Ammon's horn (tissue), 1 donor: ENCODE data around the gene MAP2K2.
"Not testable (repeated sequence)": the region's sequence is repeated elsewhere in the genome, so short reads cannot be mapped to it uniquely, and the experiment has no call there.

Source experiments
- DNase-seq: peaks from one replicate; pipeline ENCODE4 v3.0.0-alpha.2; 2016; ENCODE audit warnings: low spot score

The MAP2K2 gene

GRCh38 chr19:4123615-4124568 lies at the start of gene MAP2K2:
TSS of gene MAP2K2 (minus strand) at chr19:4124122. CDS start at chr19:4123875, 247 bp downstream.
- DNase-seq, result peak; percentile 97

DNA sequence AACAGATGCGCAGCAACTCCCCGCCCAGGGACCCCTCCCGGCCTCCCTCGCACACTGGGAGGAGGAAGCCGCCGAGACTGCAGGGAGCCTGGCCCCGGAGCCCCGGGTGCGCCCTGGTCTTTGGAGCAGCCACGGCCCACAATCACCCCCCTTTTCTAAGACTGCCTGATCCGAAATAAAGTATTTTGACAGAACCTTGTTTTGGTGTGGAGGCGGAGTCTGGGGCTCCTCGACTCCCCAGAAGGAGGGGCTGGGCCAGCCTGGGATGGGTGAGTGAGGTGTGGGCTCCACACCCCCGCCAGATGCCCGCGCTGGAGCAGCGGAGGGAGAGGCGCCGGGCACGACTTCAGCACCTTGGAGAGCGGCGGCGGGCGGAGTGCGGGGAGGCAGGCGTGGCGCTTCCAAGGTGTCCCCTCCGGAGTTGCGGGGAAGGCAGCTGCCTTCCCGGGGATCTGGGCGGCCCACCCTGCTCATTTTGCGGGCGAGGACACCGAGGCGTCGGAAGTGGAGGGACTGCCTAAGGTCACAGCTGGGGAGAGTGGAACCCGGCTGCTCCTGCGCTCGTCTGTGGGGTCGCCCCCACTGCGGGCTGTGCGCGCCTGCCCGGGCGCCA lies 49.0 kb upstream of the MAP2K2 start:
- no peak for DNase-seq

GRCh38 chr19:4171676-4172075 lies 47.8 kb upstream of the MAP2K2 start:
- DNase-seq, result no peak

- no peak for DNase-seq
These were observed 40.3 kb upstream of the MAP2K2 start for GRCh38 chr19:4164262-4164661.

DNA sequence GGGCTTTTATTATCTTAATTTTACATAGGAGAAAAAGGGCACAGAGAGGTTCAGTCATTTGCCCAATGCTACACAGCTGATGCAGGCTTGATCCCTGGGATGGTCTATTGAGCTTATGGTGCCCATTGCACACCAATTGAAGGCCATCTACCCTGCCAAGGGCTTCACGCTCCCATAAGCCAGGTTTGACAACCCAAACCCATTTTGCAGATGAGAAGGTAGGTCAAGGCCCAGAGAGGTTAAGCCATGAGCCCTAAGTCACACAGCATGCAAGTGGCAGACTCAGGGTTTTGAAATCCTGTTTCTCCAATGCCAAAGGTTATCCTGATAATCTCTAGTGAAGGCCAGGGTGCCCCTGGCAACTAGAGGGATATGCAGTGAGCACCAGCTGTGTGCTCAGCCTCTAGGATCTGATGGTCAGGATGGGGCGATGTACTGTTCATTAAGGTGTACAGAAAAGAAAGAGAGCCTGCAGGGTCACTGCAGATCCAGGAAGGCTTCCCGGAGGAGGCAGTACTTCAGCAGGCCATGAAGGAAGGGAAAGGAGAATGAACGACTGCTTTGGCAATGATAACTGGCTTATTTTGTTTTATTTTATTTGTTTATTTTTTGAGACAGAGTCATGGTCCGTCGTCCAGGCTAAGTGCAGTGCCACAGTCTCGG lies 37.6 kb upstream of the MAP2K2 start:
- no peak for DNase-seq

- DNase-seq, result not testable (repeated sequence)
These were observed 34.0 kb upstream of the MAP2K2 start for GRCh38 chr19:4157971-4158370.

DNA sequence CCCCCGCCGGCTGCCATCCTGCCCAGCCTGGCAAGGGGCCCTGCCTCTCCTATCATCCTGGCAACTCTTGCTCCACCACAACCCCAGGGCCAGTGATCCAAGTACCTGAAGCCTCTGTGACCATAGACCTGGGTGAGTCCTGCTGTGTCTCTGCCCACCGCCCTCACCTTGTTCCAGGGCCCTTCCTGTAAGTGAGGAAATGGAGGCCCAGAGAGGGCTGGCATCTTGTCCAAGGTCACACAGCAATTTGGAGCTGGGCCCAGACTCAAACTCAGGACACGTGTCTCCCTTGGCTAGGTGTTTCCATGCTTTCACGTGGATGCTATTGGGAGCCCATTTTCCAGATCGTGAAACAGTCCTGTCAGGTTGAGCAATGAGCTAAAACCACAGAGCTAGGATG lies 33.2 kb upstream of the MAP2K2 start:
- DNase-seq, result no peak

DNA sequence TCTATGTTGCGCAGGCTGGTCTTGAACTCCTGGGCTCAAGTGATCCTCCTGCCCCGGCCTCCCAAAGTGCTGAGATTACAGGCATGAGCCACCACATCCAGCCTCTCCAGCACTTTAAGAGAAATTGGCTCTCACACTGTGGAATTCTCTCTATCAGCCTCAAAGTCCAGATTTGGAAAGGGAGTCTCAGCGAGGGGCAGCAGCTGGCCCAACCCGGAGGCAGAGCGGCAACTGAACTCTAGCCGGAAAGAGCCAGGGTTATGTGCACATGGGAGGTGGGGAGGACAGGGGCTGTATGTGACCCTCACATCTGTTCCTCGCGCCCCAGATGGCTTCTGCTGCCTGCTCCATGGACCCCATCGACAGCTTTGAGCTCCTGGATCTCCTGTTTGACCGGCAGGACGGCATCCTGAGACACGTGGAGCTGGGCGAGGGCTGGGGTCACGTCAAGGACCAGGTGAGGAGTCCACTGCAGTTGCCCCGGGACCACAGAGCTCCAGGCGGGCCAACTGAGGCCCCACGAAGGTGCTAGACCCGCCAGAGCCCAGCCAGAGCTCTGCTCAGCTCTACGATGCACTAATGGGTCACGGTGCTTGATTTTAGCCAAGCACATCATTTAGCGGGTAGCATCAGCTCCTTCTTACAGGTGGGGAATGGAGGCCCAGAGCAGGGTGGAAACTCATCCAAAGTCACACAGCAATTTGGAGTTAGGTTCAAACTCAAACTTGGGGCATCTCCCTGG lies 30.8 kb upstream of the MAP2K2 start:
- DNase-seq, result no peak

DNA sequence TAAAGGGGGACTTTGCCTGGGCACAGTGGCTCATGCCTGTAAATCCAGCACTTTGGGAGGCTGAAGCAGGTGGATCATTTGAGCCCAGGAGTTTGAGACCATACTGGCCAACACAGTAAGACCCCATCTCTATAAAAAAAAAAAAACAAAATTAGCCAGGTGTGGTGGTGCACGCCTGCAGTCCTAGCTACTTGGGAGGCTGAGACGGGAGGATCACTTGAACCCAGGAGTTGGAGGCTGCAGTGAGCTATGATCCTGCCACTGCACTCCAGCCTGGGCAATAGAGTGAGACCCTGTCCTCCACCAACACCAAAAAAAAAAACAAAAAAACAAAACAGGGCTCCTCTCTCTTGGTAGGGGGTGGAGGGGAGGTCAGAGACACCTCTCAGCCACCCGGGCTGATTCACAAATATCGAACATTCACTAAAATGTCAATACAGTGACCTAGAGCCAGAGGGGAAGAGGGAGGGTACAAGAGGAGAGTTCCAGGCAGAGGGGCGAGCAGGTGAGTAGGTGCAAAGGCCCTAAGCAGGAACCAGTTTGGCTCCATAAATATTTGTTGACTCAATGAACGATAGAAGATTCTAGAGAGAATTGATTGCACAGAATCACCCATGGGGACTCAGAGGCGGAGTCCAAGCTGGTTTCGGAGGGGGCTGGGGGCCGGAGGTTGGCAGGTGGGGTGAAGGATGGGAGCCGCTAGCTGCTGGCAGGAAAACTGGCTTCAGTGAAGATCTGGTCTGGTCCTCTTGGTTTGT lies 28.5 kb upstream of the MAP2K2 start:
- no peak for DNase-seq

- no peak for DNase-seq
These were observed 27.7 kb upstream of the MAP2K2 start for GRCh38 chr19:4151623-4152022.

DNA sequence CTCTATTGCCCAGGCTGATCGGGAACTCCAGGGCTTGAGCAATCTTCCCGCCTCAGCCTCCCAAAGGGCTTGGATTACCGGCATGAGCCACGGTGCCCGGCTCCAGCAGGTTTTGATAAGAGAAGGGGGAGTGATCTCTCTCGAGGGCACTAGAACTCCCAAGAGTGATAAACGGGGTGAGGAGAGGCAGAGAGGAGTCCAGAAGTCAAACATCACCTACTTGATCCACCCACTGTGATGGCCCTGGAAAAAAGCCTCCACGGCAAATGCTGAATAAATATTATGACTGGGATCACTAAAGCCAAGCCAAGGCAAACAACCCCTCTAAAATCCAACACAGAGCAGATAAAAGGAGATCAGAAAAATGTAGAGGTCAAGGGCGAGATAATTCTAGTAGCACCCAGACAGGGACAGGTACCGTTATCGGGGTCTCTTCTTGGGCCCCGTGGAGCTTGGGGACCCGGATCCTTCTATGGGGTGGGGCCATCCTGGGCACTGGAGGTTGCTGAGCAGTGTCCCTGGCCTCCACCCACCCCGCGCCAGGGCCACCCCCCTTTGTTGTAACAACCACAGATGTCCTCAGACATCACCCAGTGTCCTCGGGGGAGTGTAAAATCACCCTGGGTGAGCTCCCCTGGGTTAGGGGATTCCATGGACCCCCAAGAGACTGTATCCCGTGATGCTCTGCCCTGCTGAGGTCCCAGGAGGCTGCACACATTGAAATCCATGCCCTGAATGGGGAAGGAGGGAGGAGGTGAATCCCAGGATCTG lies 25.8 kb upstream of the MAP2K2 start:
- DNase-seq, result no peak

GRCh38 chr19:4144666-4145249 lies 20.8 kb upstream of the MAP2K2 start:
- DNase-seq, result no peak

DNA sequence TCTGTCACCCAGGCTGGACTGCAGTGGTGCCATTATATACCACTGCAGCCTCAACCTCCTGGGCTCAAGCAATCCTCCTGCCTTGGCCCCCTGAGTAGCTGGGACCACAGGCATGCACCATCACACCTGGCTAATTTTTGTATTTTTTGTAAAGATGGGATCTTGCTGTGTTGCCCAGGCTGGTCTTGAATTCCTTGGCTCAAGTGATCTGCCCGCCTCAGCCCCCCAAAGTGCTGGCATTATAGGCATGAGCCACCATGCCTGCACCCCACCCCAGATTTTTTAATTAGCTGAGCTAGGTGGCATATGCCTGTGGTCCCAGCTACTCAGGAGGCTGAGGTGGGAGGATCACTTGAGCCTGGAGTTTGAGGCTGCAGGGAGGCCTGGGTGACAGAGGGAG lies 19.0 kb upstream of the MAP2K2 start:
- DNase-seq, result not testable (repeated sequence)

DNA sequence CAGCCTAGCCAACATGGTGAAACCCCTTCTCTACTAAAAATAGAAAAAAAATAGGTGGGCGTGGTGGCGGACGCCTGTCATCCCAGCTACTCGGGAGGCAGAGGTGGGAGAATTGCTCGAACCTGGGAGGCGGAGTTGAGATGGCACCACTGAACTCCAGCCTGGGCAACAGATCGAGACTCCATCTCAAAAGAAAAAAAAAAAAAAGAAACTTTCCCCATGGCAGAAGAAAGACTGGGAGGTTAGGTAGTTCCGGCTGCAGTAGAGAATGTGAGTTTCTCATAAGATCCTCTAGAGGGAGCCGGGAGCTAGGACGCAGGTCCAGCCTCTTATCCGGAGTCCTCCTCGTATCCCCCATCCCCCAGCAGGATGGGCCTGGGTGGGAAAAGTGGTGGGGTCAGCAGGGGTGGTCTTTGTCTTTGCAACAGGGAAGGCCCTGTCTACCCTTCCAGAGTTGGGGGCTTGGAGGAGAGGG lies 16.4 kb upstream of the MAP2K2 start:
- DNase-seq, result peak; percentile 61

DNA sequence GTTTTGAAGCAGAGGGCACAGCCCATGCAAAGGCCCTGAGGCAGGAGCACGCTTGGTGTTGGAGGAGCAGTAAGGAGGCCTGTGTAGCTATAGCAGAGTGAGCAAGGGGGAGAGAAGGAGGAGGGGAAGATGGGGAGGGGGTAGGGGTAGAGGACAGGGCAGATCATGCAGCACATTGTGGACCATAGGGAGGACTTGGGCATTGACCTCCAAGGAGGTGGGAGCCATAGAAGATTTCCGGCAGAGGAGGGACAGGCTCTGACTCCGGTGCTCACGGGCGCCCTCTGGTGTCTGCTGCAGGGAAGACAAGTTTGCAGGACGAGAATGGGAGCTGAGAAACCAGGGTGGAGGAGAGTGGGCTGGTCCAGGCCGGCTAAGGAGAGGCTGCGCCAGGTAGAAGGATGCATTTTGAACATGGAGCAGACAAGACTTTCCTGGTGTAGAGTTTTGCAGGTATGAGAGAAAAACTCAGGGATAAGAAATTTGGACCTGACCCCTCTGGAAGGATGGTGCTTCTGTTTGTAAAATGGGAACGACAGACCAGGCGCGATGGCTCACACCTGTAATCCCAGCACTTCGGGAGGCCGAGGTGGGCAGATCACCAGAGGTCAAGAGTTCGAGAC lies 15.8 kb upstream of the MAP2K2 start:
- peak; percentile 49 for DNase-seq

DNA sequence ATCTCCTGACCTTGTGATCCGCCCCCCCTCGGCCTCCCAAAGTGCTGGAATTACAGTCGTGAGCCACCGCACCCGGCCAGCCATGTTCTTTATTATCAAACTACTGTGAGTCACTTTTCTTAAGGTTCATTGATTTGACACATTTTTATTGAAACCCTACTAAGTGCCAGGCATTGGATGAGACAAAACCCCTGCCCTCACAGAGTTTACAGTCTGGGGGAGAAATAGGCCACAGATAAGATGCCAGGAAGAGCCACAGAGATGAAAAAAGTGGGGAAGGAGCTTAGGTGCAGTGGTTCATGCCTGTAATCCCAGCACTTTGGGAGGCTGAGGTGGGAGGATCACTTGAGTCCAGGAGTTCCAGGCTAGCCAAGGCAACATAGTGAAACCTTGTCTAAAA lies 14.5 kb upstream of the MAP2K2 start:
- DNase-seq, result no peak

GRCh38 chr19:4136680-4137088 lies 12.8 kb upstream of the MAP2K2 start:
- DNase-seq, result no peak

DNA sequence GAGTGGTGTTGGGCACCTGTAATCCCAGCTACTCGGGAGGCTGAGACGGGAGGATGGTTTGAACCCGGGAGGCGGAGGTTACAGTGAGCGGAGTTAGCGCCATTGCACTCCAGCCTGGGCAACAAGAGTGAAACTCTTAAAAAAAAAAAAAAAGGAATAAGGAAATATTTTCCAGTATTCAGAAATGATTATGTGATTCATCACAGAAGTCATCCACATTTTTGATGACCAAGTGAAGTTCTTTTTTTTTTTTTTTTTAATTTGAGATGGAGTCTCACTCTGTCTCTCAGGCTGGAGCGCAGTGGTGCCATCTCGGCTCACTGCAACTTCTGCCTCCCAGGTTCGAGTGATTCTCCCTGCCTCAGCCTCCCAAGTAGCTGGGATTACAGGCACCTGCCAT lies 11.5 kb upstream of the MAP2K2 start:
- DNase-seq, result not testable (repeated sequence)

GRCh38 chr19:4134351-4134750 lies 10.4 kb upstream of the MAP2K2 start:
- DNase-seq, result no peak
